Raji (cell line): ENCODE data around the gene NAT10.

ENCODE experiments used
- POLR2A ChIP-seq: IDR thresholded peaks from 2 replicates; pipeline ENCODE4 v1.6.1; 2011; ENCODE audit warnings: low read depth, low read length, control low read depth; ENCODE audit not compliant: insufficient read depth

NAT10 gene

DNA sequence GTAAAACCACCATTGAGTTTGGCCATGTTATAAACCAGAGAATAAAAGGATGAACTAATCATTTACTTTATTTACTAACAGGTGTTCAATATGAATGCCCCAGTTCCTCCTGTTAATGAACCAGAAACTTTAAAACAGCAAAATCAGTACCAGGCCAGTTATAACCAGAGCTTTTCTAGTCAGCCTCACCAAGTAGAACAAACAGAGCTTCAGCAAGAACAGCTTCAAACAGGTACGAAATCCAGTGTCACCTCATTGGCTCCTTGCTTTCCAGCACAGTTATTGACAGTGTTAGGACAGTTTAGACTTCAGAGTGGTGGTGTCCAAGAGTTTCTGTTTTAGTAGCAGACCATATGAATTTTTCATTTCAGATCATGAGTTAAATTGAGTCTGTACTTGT is 13.6 kb upstream of the NAT10 start:
- no peak for TF ChIP-seq POLR2A

DNA sequence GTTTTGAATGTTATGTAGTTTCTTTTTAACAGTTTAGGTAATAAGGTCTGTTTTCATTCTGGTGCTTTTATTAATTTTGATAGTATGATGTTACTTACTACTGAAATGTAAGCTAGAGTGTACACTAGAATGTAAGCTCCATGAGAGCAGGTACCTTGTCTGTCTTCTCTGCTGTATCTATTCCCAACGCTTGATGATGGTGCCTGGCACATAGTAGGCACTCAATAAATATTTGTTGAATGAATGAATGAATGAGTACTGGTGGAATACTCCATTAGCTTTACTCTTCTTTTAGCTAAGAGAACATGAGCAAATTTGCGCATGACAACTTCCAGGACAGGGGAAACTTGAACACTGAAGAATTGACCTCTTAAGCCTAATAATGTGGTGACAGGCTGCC is 6.6 kb upstream of the NAT10 start:
- no peak for TF ChIP-seq POLR2A

GRCh38 chr11:34104680-34105078 is 750 bp upstream of the NAT10 start:
- TF ChIP-seq POLR2A, result no peak

- no peak for TF ChIP-seq POLR2A
Measured at GRCh38 chr11:34105957-34106504, 602 bp downstream of the NAT10 start.

DNA sequence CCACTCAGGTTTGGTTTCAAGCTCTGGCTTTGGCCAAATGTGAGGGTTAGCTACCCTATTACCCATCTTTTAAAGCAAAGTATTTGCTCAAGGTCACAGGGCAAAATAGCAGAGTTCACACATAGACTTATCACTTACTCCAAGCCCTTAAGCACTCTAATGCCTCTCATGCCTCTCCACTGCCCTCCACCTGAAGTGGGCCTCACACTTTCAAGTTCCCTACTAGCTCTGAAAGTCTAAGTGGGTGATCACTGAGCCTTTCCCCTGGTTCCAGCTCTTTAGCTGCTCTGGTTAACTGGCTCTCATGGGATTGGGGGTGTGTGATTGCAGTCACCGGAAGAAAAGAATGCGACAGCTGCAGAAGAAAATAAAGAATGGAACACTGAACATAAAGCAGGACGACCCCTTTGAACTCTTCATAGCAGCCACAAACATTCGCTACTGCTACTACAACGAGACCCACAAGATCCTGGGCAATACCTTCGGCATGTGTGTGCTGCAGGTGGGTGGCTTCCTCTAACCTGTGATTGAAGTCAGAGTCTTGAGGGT is 6.4 kb downstream of the NAT10 start:
- TF ChIP-seq POLR2A, result no peak

DNA sequence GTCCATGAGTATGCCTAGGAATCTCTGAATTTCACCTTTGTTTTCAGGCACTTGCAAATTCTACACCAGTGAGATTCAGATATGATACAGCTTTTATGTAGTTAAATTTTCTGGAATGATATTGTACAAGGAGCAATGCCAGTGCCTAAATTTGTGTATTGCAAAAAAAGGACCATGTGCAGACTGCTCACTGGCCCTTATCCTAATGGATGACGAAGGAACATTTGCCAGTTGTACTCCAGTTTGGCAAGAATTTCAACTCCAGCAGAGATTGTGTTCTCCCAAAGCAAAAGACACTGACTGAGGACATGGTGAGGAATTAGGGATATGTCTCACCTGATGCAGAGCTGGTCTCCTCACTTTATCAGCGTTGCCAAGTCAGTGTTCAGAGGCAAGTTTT is 8.6 kb downstream of the NAT10 start:
- no peak for TF ChIP-seq POLR2A

DNA sequence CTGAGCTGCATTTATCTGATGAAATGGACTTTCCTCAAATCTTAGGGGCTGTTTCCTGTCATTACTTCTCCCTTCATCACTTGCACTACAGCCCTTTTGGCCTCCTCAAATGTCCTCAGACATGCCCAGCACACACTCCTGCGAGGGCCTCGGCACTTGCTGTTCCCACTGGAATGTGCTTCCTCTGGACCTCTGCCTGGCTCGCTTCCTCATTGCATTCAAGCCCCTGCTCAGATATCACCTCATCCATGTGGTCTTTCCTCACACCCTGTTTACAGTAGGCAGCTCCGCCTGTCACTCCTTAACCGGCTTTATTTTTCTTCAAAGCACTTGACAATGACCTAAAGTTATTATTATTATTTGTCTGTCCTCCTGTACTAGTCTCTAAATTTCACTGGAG is 9.0 kb downstream of the NAT10 start:
- no peak for TF ChIP-seq POLR2A

GRCh38 chr11:34120651-34121050 is 15.2 kb downstream of the NAT10 start:
- TF ChIP-seq POLR2A, result no peak

GRCh38 chr11:34124885-34125668 is 19.6 kb downstream of the NAT10 start:
- TF ChIP-seq POLR2A, result no peak

GRCh38 chr11:34126959-34127848 is 21.8 kb downstream of the NAT10 start:
- TF ChIP-seq POLR2A, result no peak

- no peak for TF ChIP-seq POLR2A
Measured at GRCh38 chr11:34128824-34129223, 23.4 kb downstream of the NAT10 start.

GRCh38 chr11:34132261-34132965 is 27.0 kb downstream of the NAT10 start:
- no peak for TF ChIP-seq POLR2A

- TF ChIP-seq POLR2A, result no peak
Measured at GRCh38 chr11:34134765-34135164, 29.3 kb downstream of the NAT10 start.

- no peak for TF ChIP-seq POLR2A
Measured at GRCh38 chr11:34135439-34135838, 30.0 kb downstream of the NAT10 start.

DNA sequence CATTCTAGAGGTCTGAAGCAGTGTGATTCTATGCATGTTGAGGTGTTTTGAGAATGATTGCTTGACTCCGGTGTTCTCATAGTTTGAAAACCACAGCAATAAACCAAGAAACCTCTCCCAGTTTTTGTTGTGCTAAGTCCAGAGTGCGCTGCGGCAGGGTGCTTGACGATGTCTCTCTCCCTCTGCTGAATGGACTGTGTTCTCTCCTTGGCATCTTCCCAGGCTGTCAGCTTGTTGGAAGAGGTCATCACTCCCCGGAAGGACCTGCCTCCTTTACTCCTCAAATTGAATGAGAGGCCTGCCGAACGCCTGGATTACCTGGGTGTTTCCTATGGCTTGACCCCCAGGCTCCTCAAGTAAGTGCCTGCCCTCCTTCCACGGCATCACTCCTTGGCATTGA is 31.0 kb downstream of the NAT10 start:
- no peak for TF ChIP-seq POLR2A

- no peak for TF ChIP-seq POLR2A
Measured at GRCh38 chr11:34139346-34139745, 33.9 kb downstream of the NAT10 start.

GRCh38 chr11:34140149-34140548 is 34.7 kb downstream of the NAT10 start:
- no peak for TF ChIP-seq POLR2A
